ENCODE data around the gene C4BPA. TPM values are rescaled to one million over a fixed set of nuclear protein-coding genes. Genes with fewer than 3 reads are reported as not detected.

Gene C4BPA
- total and polyA plus RNA-seq, 10 donors: 0.03 to 1.9 (median 0.45) TPM

GRCh38 chr1:207058252-207058651 lies 45.8 kb upstream of the C4BPA start:
- no peak for TF ChIP-seq POLR2A (IDR thresholded peaks at IDR 0.05)
- TF ChIP-seq CTCF (IDR thresholded peaks at IDR 0.05 in 8 of 11, conservative IDR thresholded peaks at IDR 0.05 in 3 of 11): no peak
- no peak for TF ChIP-seq POLR2AphosphoS5 (IDR thresholded peaks at IDR 0.05)
- no peak for DNase-seq
- Histone ChIP-seq H3K4me3 (no peak overlapping the region), H3K27ac (peak overlapping the region in 5 of 8 donors; percentile 58 to 96 (median 85)), H3K9me3 (no peaks in the 10 kb centered on the region), H3K36me3 (peaks cover 0 to 68% (median 20%) of the 10 kb centered on the region in 6 donors), H3K27me3 (replicated peaks in 1 of 7) (no peaks in the 10 kb centered on the region), H3K4me1 (peaks cover 0 to 72% (median 29%) of the 10 kb centered on the region in 6 donors)
- intact Hi-C loops (cut with DNase I; ENCODE audit: low total_unique reads): no loop called here
- WGBS, 5 donors: 80 to 92% (median 88%) methylated on average over 4 of the region's 4 CpGs

- no peaks in the 10 kb centered on the region for H3K27me3 ChIP-seq (replicated peaks in 1 of 7)
- H3K36me3 ChIP-seq: peaks cover 0 to 77% (median 27%) of the 10 kb centered on the region in 6 donors
- H3K27ac ChIP-seq: peak overlapping the region in 7 of 8 donors; percentile 1 to 96 (median 75)
- 61 to 72% (median 67%) methylated on average over 6 of the region's 6 CpGs for WGBS, 5 donors
- TF ChIP-seq POLR2A (IDR thresholded peaks at IDR 0.05) (no peak), CTCF (IDR thresholded peaks at IDR 0.05 in 8 of 11, conservative IDR thresholded peaks at IDR 0.05 in 3 of 11) (peak in 2 of 11 experiments; percentile 31 to 41), POLR2AphosphoS5 (IDR thresholded peaks at IDR 0.05) (no peak)
- intact Hi-C loops (cut with DNase I; ENCODE audit: low total_unique reads): no loop called here
- H3K9me3 ChIP-seq: no peaks in the 10 kb centered on the region
- H3K4me1 ChIP-seq: peaks cover 0 to 62% (median 22%) of the 10 kb centered on the region in 6 donors
- H3K4me3 ChIP-seq: peak overlapping the region in 1 of 8 donors; percentile 19
- no peak for DNase-seq
Observed at GRCh38 chr1:207058878-207059867, 44.9 kb upstream of the C4BPA start.

- H3K27ac ChIP-seq: peak overlapping the region in 6 of 8 donors; percentile 44 to 96 (median 80)
- H3K4me3 ChIP-seq: peak overlapping the region in 1 of 8 donors; percentile 19
- TF ChIP-seq CTCF (IDR thresholded peaks at IDR 0.05 in 8 of 11, conservative IDR thresholded peaks at IDR 0.05 in 3 of 11): no peak
- no peak for TF ChIP-seq POLR2A (IDR thresholded peaks at IDR 0.05)
- no peak for TF ChIP-seq POLR2AphosphoS5 (IDR thresholded peaks at IDR 0.05)
- H3K9me3 ChIP-seq: no peaks in the 10 kb centered on the region
- H3K27me3 ChIP-seq (replicated peaks in 1 of 7): no peaks in the 10 kb centered on the region
- DNase-seq: no peak
- 49 to 78% (median 61%) methylated on average over 4 of the region's 4 CpGs for WGBS, 5 donors
- peaks cover 0 to 55% (median 16%) of the 10 kb centered on the region in 6 donors for H3K4me1 ChIP-seq
- peaks cover 0 to 84% (median 32%) of the 10 kb centered on the region in 6 donors for H3K36me3 ChIP-seq
- intact Hi-C loops (cut with DNase I; ENCODE audit: low total_unique reads): no loop called here
Observed at GRCh38 chr1:207059881-207060280, 44.2 kb upstream of the C4BPA start.

- WGBS, 5 donors: 59 to 99% (median 77%) methylated on average over 3 of the region's 3 CpGs
Observed at GRCh38 chr1:207060596-207060995, 43.4 kb upstream of the C4BPA start.

More at GRCh38 chr1:207060596-207060995, 43.4 kb upstream of the C4BPA start:
- TF ChIP-seq POLR2AphosphoS5 (IDR thresholded peaks at IDR 0.05) (no peak), POLR2A (IDR thresholded peaks at IDR 0.05) (no peak), CTCF (IDR thresholded peaks at IDR 0.05 in 8 of 11, conservative IDR thresholded peaks at IDR 0.05 in 3 of 11) (no peak)
- Histone ChIP-seq H3K4me3 (no peak overlapping the region), H3K4me1 (peaks cover 0 to 48% (median 10%) of the 10 kb centered on the region in 6 donors), H3K36me3 (peaks cover 0 to 89% (median 35%) of the 10 kb centered on the region in 6 donors), H3K9me3 (no peaks in the 10 kb centered on the region), H3K27me3 (replicated peaks in 1 of 7) (no peaks in the 10 kb centered on the region), H3K27ac (peak overlapping the region in 5 of 8 donors; percentile 58 to 96 (median 85))
- intact Hi-C loops (cut with DNase I; ENCODE audit: low total_unique reads): no loop called here
- no peak for DNase-seq
